ENCODE data around the gene PGM5.

DNA sequence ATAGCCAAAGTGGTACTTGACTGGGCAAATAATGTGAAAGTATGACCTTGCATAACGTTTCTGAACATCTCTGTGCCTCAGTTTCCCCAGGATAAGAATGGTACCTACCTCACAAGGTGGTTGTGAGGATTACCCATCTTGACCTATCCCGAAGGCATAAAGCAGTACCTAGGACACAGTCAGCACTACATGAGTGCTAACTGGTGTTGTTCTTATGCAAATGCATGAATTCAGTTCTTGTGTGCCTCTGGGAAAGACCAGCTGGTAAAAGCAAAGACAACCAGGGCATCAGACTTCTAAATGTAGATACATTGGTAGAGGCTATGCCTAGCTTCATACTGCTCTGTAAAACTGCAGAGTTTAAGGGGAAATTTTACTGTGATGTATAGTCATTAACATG lies 206.1 kb downstream of the PGM5 start:
- TF ChIP-seq POLR2A (IDR thresholded peaks at IDR 0.05), result no peak
- TF ChIP-seq, protein P1, sequence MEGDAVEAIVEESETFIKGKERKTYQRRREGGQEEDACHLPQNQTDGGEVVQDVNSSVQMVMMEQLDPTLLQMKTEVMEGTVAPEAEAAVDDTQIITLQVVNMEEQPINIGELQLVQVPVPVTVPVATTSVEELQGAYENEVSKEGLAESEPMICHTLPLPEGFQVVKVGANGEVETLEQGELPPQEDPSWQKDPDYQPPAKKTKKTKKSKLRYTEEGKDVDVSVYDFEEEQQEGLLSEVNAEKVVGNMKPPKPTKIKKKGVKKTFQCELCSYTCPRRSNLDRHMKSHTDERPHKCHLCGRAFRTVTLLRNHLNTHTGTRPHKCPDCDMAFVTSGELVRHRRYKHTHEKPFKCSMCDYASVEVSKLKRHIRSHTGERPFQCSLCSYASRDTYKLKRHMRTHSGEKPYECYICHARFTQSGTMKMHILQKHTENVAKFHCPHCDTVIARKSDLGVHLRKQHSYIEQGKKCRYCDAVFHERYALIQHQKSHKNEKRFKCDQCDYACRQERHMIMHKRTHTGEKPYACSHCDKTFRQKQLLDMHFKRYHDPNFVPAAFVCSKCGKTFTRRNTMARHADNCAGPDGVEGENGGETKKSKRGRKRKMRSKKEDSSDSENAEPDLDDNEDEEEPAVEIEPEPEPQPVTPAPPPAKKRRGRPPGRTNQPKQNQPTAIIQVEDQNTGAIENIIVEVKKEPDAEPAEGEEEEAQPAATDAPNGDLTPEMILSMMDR (IDR thresholded peaks at IDR 0.05 in 4 of 5, conservative IDR thresholded peaks at IDR 0.05 in 1 of 5), result no peak

Data from gastrocnemius medialis (tissue), 4 donors.